ENCODE measurements around the gene SEPTIN2. TPM values are rescaled to one million over a fixed set of nuclear protein-coding genes. Genes with fewer than 3 reads are reported as not detected.
"Not testable (repeated sequence)": the region's sequence is repeated elsewhere in the genome, so short reads cannot be mapped to it uniquely, and the experiment has no call there.

SEPTIN2 gene
- total RNA-seq, 1 donor from 2014 or later = 302 TPM

- Mint-ChIP-seq H3K27me3 (ENCODE audit: unreplicated experiment) (peaks cover 3% of the 10 kb centered on the region), H3K4me1 (ENCODE audit: low read depth, unreplicated experiment) (peaks cover 2% of the 10 kb centered on the region), H3K27ac (ENCODE audit: unreplicated experiment) (no peak overlapping the region), H3K36me3 (ENCODE audit: unreplicated experiment) (no peaks in the 10 kb centered on the region), H3K4me3 (ENCODE audit: unreplicated experiment) (no peak overlapping the region), H3K9me3 (ENCODE audit: unreplicated experiment) (no peaks in the 10 kb centered on the region)
- no peak for DNase-seq
- no peak for TF ChIP-seq CTCF (IDR thresholded peaks at IDR 0.05; ENCODE audit: partially characterized antibody, unreplicated experiment)
Observed at GRCh38 chr2:241291977-241292376, 23.7 kb upstream of the SEPTIN2 start.

GRCh38 chr2:241293378-241293797, 22.3 kb upstream of the SEPTIN2 start:
- H3K4me3 Mint-ChIP-seq (ENCODE audit: unreplicated experiment); H3K27ac Mint-ChIP-seq (ENCODE audit: unreplicated experiment); H3K27me3 Mint-ChIP-seq (ENCODE audit: unreplicated experiment); H3K9me3 Mint-ChIP-seq (ENCODE audit: unreplicated experiment); DNase-seq; H3K36me3 Mint-ChIP-seq (ENCODE audit: unreplicated experiment); H3K4me1 Mint-ChIP-seq (ENCODE audit: low read depth, unreplicated experiment): not testable (repeated sequence)

GRCh38 chr2:241295326-241296095, 20.2 kb upstream of the SEPTIN2 start:
- Mint-ChIP-seq H3K36me3 (ENCODE audit: unreplicated experiment) (no peaks in the 10 kb centered on the region), H3K27ac (ENCODE audit: unreplicated experiment) (no peak overlapping the region), H3K9me3 (ENCODE audit: unreplicated experiment) (no peaks in the 10 kb centered on the region), H3K4me1 (ENCODE audit: low read depth, unreplicated experiment) (peaks cover 14% of the 10 kb centered on the region), H3K27me3 (ENCODE audit: unreplicated experiment) (peaks cover 5% of the 10 kb centered on the region), H3K4me3 (ENCODE audit: unreplicated experiment) (no peak overlapping the region)
- no peak for DNase-seq
- no peak for TF ChIP-seq CTCF (IDR thresholded peaks at IDR 0.05; ENCODE audit: partially characterized antibody, unreplicated experiment)

GRCh38 chr2:241296767-241297166, 19.0 kb upstream of the SEPTIN2 start:
- Mint-ChIP-seq H3K36me3 (ENCODE audit: unreplicated experiment) (no peaks in the 10 kb centered on the region), H3K27me3 (ENCODE audit: unreplicated experiment) (peaks cover 5% of the 10 kb centered on the region), H3K27ac (ENCODE audit: unreplicated experiment) (no peak overlapping the region), H3K9me3 (ENCODE audit: unreplicated experiment) (no peaks in the 10 kb centered on the region), H3K4me1 (ENCODE audit: low read depth, unreplicated experiment) (peaks cover 16% of the 10 kb centered on the region), H3K4me3 (ENCODE audit: unreplicated experiment) (no peak overlapping the region)
- TF ChIP-seq CTCF (IDR thresholded peaks at IDR 0.05; ENCODE audit: partially characterized antibody, unreplicated experiment) = no peak
- no peak for DNase-seq

- Mint-ChIP-seq H3K27me3 (ENCODE audit: unreplicated experiment) (peaks cover 7% of the 10 kb centered on the region), H3K36me3 (ENCODE audit: unreplicated experiment) (no peaks in the 10 kb centered on the region), H3K4me1 (ENCODE audit: low read depth, unreplicated experiment) (peaks cover 30% of the 10 kb centered on the region), H3K27ac (ENCODE audit: unreplicated experiment) (no peak overlapping the region), H3K4me3 (ENCODE audit: unreplicated experiment) (no peak overlapping the region), H3K9me3 (ENCODE audit: unreplicated experiment) (no peaks in the 10 kb centered on the region)
- no peak for DNase-seq
- TF ChIP-seq CTCF (IDR thresholded peaks at IDR 0.05; ENCODE audit: partially characterized antibody, unreplicated experiment) = no peak
Observed at GRCh38 chr2:241298673-241299072, 17.1 kb upstream of the SEPTIN2 start.
